Hepatocyte (in vitro differentiated cells): ENCODE data around the gene SLC39A11. TPM values are rescaled to one million over a fixed set of nuclear protein-coding genes. Genes with fewer than 3 reads are reported as not detected.
"Not testable (repeated sequence)": the region's sequence is repeated elsewhere in the genome, so short reads cannot be mapped to it uniquely, and the experiment has no call there.

Experiments
- DNase-seq: peaks from one replicate; pipeline ENCODE4 v3.0.0-alpha.2; 2016; ENCODE audit warnings: low spot score
- H2AFZ ChIP-seq: fragments of 200-600 bp; sonication (generic); 2 replicates; pipeline ENCODE4 v1.6.0; 2016; ENCODE audit warnings: antibody characterized with exemption, mild to moderate bottlenecking
- H3K27ac ChIP-seq: fragments of 200-600 bp; sonication (generic); 2 replicates; pipeline ENCODE4 v1.5.1; 2016; ENCODE audit warnings: mild to moderate bottlenecking
- H3K27me3 ChIP-seq: fragments of 200-600 bp; sonication (generic); 2 replicates; pipeline ENCODE4 v1.6.1; 2016
- H3K36me3 ChIP-seq: fragments of 200-600 bp; sonication (generic); replicated peaks from 2 replicates; pipeline ENCODE4 v1.5.1; 2016; ENCODE audit warnings: low read depth; ENCODE audit not compliant: insufficient read depth
- H3K4me1 ChIP-seq: fragments of 200-600 bp; sonication (generic); 2 replicates; pipeline ENCODE4 v1.5.1; 2016; ENCODE audit warnings: mild to moderate bottlenecking, moderate library complexity; ENCODE audit not compliant: insufficient read depth
- H3K4me2 ChIP-seq: fragments of 200-600 bp; sonication (generic); 2 replicates; pipeline ENCODE4 v1.6.0; 2016
- H3K4me3 ChIP-seq: fragments of 200-600 bp; sonication (generic); 2 replicates; pipeline ENCODE4 v1.5.1; 2016; ENCODE audit warnings: mild to moderate bottlenecking
- H3K79me2 ChIP-seq: fragments of 200-600 bp; sonication (generic); 2 replicates; pipeline ENCODE4 v1.6.0; 2017; ENCODE audit warnings: mild to moderate bottlenecking
- H3K9me2 ChIP-seq: fragments of 200-600 bp; sonication (generic); replicated peaks from 2 replicates; pipeline ENCODE4 v1.6.0; 2017; ENCODE audit warnings: mild to moderate bottlenecking; ENCODE audit not compliant: insufficient read depth
- H3K9me3 ChIP-seq: fragments of 200-600 bp; sonication (generic); 2 replicates; pipeline ENCODE4 v1.5.1; 2016; ENCODE audit warnings: low read depth, mild to moderate bottlenecking
- H4K20me1 ChIP-seq: fragments of 200-600 bp; sonication (generic); 2 replicates; pipeline ENCODE4 v1.6.0; 2016; ENCODE audit warnings: mild to moderate bottlenecking; ENCODE audit not compliant: insufficient read depth, poor library complexity, severe bottlenecking
- CTCF ChIP-seq: fragments of 200-600 bp; sonication (generic); IDR thresholded peaks from 2 replicates; pipeline ENCODE4 v1.5.1; 2016; ENCODE audit warnings: antibody characterized with exemption, mild to moderate bottlenecking; ENCODE audit not compliant: poor library complexity
- EZH2 ChIP-seq: fragments of 200-600 bp; sonication (generic); IDR thresholded peaks from 2 replicates; pipeline ENCODE4 v1.6.1; 2016; ENCODE audit warnings: antibody characterized with exemption, mild to moderate bottlenecking, borderline replicate concordance
- EZH2phosphoT487 ChIP-seq: fragments of 200-600 bp; sonication (generic); IDR thresholded peaks from one replicate; pipeline ENCODE4 v1.6.1; 2018; ENCODE audit warnings: antibody characterized with exemption, mild to moderate bottlenecking, low read depth, moderate library complexity; ENCODE audit not compliant: unreplicated experiment, severe bottlenecking
- WGBS: methylation state at CpG from one replicate; pipeline ENCODE4 v1.1.6; 2016; ENCODE audit warnings: low lambda C conversion rate; ENCODE audit errors: missing lambda C conversion rate; 5-methylcytosine and 5-hydroxymethylcytosine counted together
- polyA plus RNA-seq: library from polyadenylated mRNA; unstranded; fragments of >200 nt; fragmentation: Nextera tagmentation; extraction: Ambion mirVana; gene quantifications from 2 replicates; pipeline ENCODE4 v1.2.1, GENCODE V29; 2016
- total RNA-seq: library from RNA; depleted of rRNA; stranded (reverse); fragments of >200 nt; gene quantifications from 2 replicates; pipeline ENCODE4 v1.2.3, GENCODE V29; 2014

Gene SLC39A11
- total and polyA plus RNA-seq, 2 experiments from 2014 or later, result 37.7 to 39.1 TPM

- Histone ChIP-seq H3K9me3 (no peaks in the 10 kb centered on the region), H3K27me3 (no peaks in the 10 kb centered on the region), H4K20me1 (no peaks in the 10 kb centered on the region), H3K9me2 (no peaks in the 10 kb centered on the region), H3K4me1 (no peaks in the 10 kb centered on the region), H3K27ac (no peak overlapping the region), H3K79me2 (no peaks in the 10 kb centered on the region), H3K4me2 (no peak overlapping the region), H2AFZ (no peak overlapping the region), H3K4me3 (no peak overlapping the region), H3K36me3 (no peaks in the 10 kb centered on the region)
- WGBS, result 66% methylated on average over 3 of the region's 3 CpGs
- TF ChIP-seq EZH2, result no peak
- no peak for TF ChIP-seq CTCF
- TF ChIP-seq EZH2phosphoT487, result no peak
- no peak for DNase-seq
Observed at GRCh38 chr17:72938482-72938881, 154.0 kb downstream of the SLC39A11 start.

DNA sequence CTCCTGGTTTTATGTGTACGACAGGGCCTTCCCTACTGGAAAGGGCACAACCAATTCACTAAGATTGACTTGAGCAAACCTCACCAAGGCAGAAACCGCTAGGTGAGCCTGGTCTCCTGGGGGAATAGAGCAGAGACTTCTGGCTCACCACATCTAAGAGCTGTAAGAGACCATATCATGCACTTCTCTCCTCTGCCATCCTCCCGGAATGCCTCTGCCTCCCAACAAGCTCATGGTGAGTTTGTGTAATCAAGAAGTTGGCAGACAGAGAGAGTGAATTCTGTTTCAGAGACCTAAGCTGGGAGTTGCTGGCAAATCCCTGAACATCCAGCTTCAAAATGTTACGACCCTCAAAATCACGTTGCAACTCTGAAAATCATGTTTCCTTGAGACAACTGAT, 154.8 kb downstream of the SLC39A11 start:
- Histone ChIP-seq H3K4me3 (no peak overlapping the region), H3K9me2 (no peaks in the 10 kb centered on the region), H3K27ac (no peak overlapping the region), H4K20me1 (no peaks in the 10 kb centered on the region), H3K9me3 (no peaks in the 10 kb centered on the region), H3K27me3 (no peaks in the 10 kb centered on the region), H3K4me2 (no peak overlapping the region), H2AFZ (no peak overlapping the region), H3K79me2 (no peaks in the 10 kb centered on the region), H3K36me3 (no peaks in the 10 kb centered on the region), H3K4me1 (no peaks in the 10 kb centered on the region)
- no peak for DNase-seq
- WGBS, result 74% methylated on average over 5 of the region's 5 CpGs
- TF ChIP-seq CTCF (no peak), EZH2phosphoT487 (no peak), EZH2 (no peak)

GRCh38 chr17:72937254-72937653, 155.2 kb downstream of the SLC39A11 start:
- not testable (repeated sequence) for H3K9me3 ChIP-seq, H3K27ac ChIP-seq, DNase-seq, H3K79me2 ChIP-seq, H3K36me3 ChIP-seq, H3K4me2 ChIP-seq, H3K4me3 ChIP-seq, H4K20me1 ChIP-seq, H3K27me3 ChIP-seq, H3K9me2 ChIP-seq, H3K4me1 ChIP-seq, H2AFZ ChIP-seq
- 96% methylated on average over 8 of the region's 8 CpGs for WGBS

GRCh38 chr17:72935984-72936383, 156.5 kb downstream of the SLC39A11 start:
- H3K9me3 ChIP-seq, result no peaks in the 10 kb centered on the region
- 79% methylated on average over 8 of the region's 8 CpGs for WGBS
- no peaks in the 10 kb centered on the region for H3K9me2 ChIP-seq
- no peak for DNase-seq
- no peak overlapping the region for H3K4me3 ChIP-seq
- H4K20me1 ChIP-seq, result no peaks in the 10 kb centered on the region
- H3K4me2 ChIP-seq, result no peak overlapping the region
- H2AFZ ChIP-seq, result no peak overlapping the region
- no peaks in the 10 kb centered on the region for H3K27me3 ChIP-seq
- H3K79me2 ChIP-seq, result no peaks in the 10 kb centered on the region
- TF ChIP-seq CTCF (no peak), EZH2 (no peak), EZH2phosphoT487 (no peak)
- H3K27ac ChIP-seq, result no peak overlapping the region
- H3K4me1 ChIP-seq, result no peaks in the 10 kb centered on the region
- H3K36me3 ChIP-seq, result no peaks in the 10 kb centered on the region
